ENCODE measurements around the gene ECI2. TPM values are rescaled to one million over a fixed set of nuclear protein-coding genes. Genes with fewer than 3 reads are reported as not detected.
"Not testable (repeated sequence)": the region's sequence is repeated elsewhere in the genome, so short reads cannot be mapped to it uniquely, and the experiment has no call there.

The ECI2 gene
- total RNA-seq, 1 donor from 2014 or later = 88.3 TPM

GRCh38 chr6:4091941-4092340 is 43.4 kb downstream of the ECI2 start:
- no peak for TF ChIP-seq CTCF (conservative IDR thresholded peaks at IDR 0.05; ENCODE audit: low read depth, low read length)
- DNase-seq (ENCODE audit: low read depth) = no peak
- no peak overlapping the region for H3K4me3 ChIP-seq (ENCODE audit: low read depth, low read length)

DNA sequence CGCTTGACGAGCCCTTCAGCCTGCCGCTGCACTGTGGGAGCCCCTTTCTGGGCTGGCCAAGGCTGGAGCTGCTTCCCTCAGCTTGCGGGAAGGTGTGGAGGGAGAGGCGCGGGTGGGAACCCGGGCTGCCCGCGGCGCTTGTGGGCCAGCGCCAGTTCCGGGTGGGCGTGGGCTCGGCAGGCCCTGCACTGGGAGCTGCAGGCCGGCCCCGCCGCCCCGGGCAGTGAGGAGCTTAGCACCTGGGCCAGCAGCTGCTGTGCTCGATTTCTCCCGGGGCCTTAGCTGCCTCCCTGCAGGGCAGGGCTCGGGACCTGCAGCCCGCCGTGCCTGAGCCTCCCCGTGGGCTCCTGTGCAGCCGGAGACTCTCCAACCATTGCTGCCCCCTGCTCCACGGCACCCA is 45.3 kb downstream of the ECI2 start:
- DNase-seq (ENCODE audit: low read depth); H3K4me3 ChIP-seq (ENCODE audit: low read depth, low read length): not testable (repeated sequence)

GRCh38 chr6:4088704-4089103 is 46.7 kb downstream of the ECI2 start:
- no peak for TF ChIP-seq CTCF (conservative IDR thresholded peaks at IDR 0.05; ENCODE audit: low read depth, low read length)
- H3K4me3 ChIP-seq (ENCODE audit: low read depth, low read length) = no peak overlapping the region
- DNase-seq (ENCODE audit: low read depth) = no peak

GRCh38 chr6:4085332-4085700 is 50.1 kb downstream of the ECI2 start:
- no peak for DNase-seq (ENCODE audit: low read depth)

DNA sequence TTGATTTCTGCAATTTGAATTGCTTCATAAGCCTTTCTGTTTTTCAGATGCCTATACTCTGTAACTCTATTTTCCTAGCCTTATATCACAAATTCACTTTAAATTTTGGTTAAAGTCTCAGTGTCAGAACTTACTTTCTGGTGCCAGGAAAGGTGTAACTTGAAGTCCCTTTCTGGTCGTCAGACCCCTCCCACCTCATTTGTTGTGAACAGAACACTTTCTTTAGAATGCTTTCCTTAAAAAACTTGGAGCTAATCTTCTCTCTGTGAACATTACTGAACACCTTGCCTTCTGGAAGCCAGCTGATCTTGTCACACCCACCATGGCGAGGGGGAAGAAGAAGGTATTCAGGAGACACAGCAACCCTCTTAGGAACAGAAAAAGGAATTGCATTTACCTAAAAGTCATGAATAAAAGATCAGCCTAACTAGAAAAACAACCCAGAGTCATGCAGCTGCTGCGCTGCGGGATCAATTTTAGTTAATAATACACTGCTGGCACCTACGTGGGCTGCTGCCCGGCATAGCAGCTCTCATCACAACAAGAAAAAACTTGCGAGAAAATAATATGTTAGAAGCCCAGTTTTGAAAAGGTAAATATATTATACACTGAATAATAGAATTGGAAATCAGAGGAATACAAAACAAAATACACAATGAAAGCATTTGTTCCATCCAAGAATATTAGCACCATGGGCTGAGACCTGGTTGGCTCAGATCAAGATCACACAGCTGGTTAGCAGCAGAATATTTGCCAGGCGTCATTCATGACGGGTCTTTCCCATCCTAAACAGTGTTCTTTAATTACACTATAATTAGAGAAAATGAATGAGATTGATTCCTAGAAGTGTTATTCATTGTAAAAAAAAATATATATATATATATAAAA is 50.7 kb downstream of the ECI2 start:
- TF ChIP-seq CTCF (conservative IDR thresholded peaks at IDR 0.05; ENCODE audit: low read depth, low read length) = no peak
- DNase-seq (ENCODE audit: low read depth) = no peak
- H3K4me3 ChIP-seq (ENCODE audit: low read depth, low read length) = peak overlapping the region; percentile 43

More at GRCh38 chr6:4085332-4085700, 50.1 kb downstream of the ECI2 start:
- H3K4me3 ChIP-seq (ENCODE audit: low read depth, low read length) = no peak overlapping the region
- no peak for TF ChIP-seq CTCF (conservative IDR thresholded peaks at IDR 0.05; ENCODE audit: low read depth, low read length)

GRCh38 chr6:4078691-4079471 is 56.5 kb downstream of the ECI2 start, which contains the start of gene FAM217A:
Gene FAM217A (minus strand): TSS chr6:4079137. CDS start chr6:4077414, 1,723 bp downstream.
- no peak for TF ChIP-seq CTCF (conservative IDR thresholded peaks at IDR 0.05; ENCODE audit: low read depth, low read length)
- H3K4me3 ChIP-seq (ENCODE audit: low read depth, low read length) = no peak within 1 kb of the TSS
- DNase-seq (ENCODE audit: low read depth) = no peak

GRCh38 chr6:4074478-4075235 is 60.7 kb downstream of the ECI2 start:
- no peak for TF ChIP-seq CTCF (conservative IDR thresholded peaks at IDR 0.05; ENCODE audit: low read depth, low read length)
- no peak for DNase-seq (ENCODE audit: low read depth)
- H3K4me3 ChIP-seq (ENCODE audit: low read depth, low read length) = no peak overlapping the region
